CD8-positive, alpha-beta memory T cell (primary cell): ENCODE data around the gene TSNAXIP1. TPM values are rescaled to one million over a fixed set of nuclear protein-coding genes. Genes with fewer than 3 reads are reported as not detected.
A peak's percentile ranks its signal among the peaks of the same experiment; 100 is the strongest.

Experiments used
- CTCF ChIA-PET: fragments of 350-600 bp; sonication (Branson Sonifier 250); formaldehyde crosslinking; loops from one replicate; lab custom pipeline; 2021; ENCODE audit warnings: antibody characterized with exemption; lab: Charles Lee
- POLR2A ChIA-PET: fragments of 350-600 bp; sonication (Branson Sonifier 250); formaldehyde crosslinking; loops from one replicate; lab custom pipeline; 2021; ENCODE audit warnings: antibody characterized with exemption; lab: Charles Lee
- DNase-seq, 5 donors: peaks; one replicate each; pipeline versions ENCODE4 v3.0.0 to v3.0.0-alpha.2; 2020 to 2022; ENCODE audit warnings: mixed read lengths in 1 of 5
- H3K27ac ChIP-seq: one replicate; pipeline ENCODE4 v1.7.0; 2013; ENCODE audit warnings: low read depth, mild to moderate bottlenecking, low read length, moderate library complexity
- H3K27me3 ChIP-seq: 2 replicates; pipeline ENCODE4 v1.7.0; 2013; ENCODE audit warnings: low read length, mild to moderate bottlenecking; ENCODE audit not compliant: insufficient read depth, poor library complexity, severe bottlenecking
- H3K36me3 ChIP-seq: 2 replicates; pipeline ENCODE4 v1.7.0; 2013; ENCODE audit warnings: mild to moderate bottlenecking, low read length, moderate library complexity; ENCODE audit not compliant: insufficient read depth
- H3K4me1 ChIP-seq: 2 replicates; pipeline ENCODE4 v1.7.0; 2013; ENCODE audit warnings: mild to moderate bottlenecking, low read length, moderate library complexity; ENCODE audit not compliant: insufficient read depth
- H3K4me3 ChIP-seq: 2 replicates; pipeline ENCODE4 v1.7.0; 2013; ENCODE audit warnings: mild to moderate bottlenecking, low read length
- H3K9me3 ChIP-seq: 2 replicates; pipeline ENCODE4 v1.7.0; 2013; ENCODE audit warnings: mild to moderate bottlenecking, low read length
- H3K27ac Mint-ChIP-seq, 8 donors: one replicate each; pipeline ENCODE4 v1.8.0; 2020 to 2021; ENCODE audit warnings: mixed read lengths in 8 of 8, mild to moderate bottlenecking in 6 of 8, inconsistent platforms in 3 of 8, moderate library complexity in 3 of 8
- H3K27me3 Mint-ChIP-seq, 2 donors: one replicate each; pipeline ENCODE4 v1.8.0; 2020 to 2021; ENCODE audit warnings: mixed read lengths in 2 of 2, mild to moderate bottlenecking in 1 of 2, moderate library complexity in 1 of 2
- H3K36me3 Mint-ChIP-seq, 3 donors: one replicate each; pipeline ENCODE4 v1.8.0; 2020 to 2021; ENCODE audit warnings: mixed read lengths in 3 of 3, inconsistent platforms in 1 of 3, mild to moderate bottlenecking in 1 of 3
- H3K4me1 Mint-ChIP-seq, 3 donors: one replicate each; pipeline ENCODE4 v1.8.0; 2020 to 2021; ENCODE audit warnings: mixed read lengths in 3 of 3, inconsistent platforms in 1 of 3, mild to moderate bottlenecking in 1 of 3
- H3K4me3 Mint-ChIP-seq, 7 donors: one replicate each; pipeline ENCODE4 v1.8.0; 2020 to 2021; ENCODE audit warnings: mixed read lengths in 7 of 7, mild to moderate bottlenecking in 6 of 7, moderate library complexity in 4 of 7, inconsistent platforms in 2 of 7
- H3K9me3 Mint-ChIP-seq, 5 donors: one replicate each; pipeline ENCODE4 v1.8.0; 2020 to 2022; ENCODE audit warnings: mixed read lengths in 5 of 5, mild to moderate bottlenecking in 3 of 5, moderate library complexity in 2 of 5, inconsistent platforms in 1 of 5
- polyA plus RNA-seq: library from polyadenylated mRNA; unstranded; fragments of 300-500 nt; fragmentation: Illumina TruSeq; gene quantifications from one replicate; pipeline ENCODE4 v1.2.3, GENCODE V29; 2021
- total RNA-seq, 2 experiments: library from RNA; stranded (reverse); gene quantifications; one replicate each; pipeline ENCODE4 v1.2.3, GENCODE V29; 2021

The TSNAXIP1 gene
- total and polyA plus RNA-seq, 3 experiments from 2014 or later: 0.13 to 1.5 (median 1.2) TPM

DNA sequence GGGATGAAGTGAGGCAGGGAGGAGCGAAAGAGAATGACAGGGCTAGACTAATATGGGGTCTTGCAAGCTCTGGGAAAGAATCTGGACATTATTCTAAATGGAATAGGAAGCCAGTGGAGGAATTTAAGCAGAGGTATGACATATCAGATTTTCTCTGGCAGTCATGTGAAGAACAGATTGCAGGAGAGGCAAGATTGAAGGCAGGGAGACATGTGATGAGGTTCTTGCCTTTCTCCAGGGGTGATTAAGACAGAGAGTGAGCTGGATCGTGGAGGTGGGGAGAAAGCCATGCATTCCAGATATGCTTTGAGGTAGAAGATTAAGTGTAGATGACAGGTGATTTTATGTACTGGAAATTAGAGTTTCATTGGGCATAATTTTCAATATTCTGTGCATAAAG lies 31.1 kb downstream of the TSNAXIP1 start:
- Mint-ChIP-seq H3K4me1 (peaks cover 14 to 22% (median 18%) of the 10 kb centered on the region in 3 donors), H3K4me3 (peak overlapping the region in 1 of 7 donors; percentile 40), H3K27ac (peak overlapping the region in 1 of 8 donors; percentile 14), H3K36me3 (peaks cover 0 to 11% (median 0%) of the 10 kb centered on the region in 3 donors), H3K9me3 (no peaks in the 10 kb centered on the region), H3K27me3 (peaks cover 0 to 1% of the 10 kb centered on the region in 2 donors)
- ChIA-PET CTCF (interaction anchor here (1.7 kb wide), 1 partner anchor 21 kb away, joined by 7 read pairs; no protein-coding TSS in a partner anchor), POLR2A (interaction anchor here (0.6 kb wide), 1 partner anchor 34 kb away, joined by 4 read pairs; no protein-coding TSS in a partner anchor)
- H3K36me3 ChIP-seq: no peaks in the 10 kb centered on the region
- H3K4me1 ChIP-seq: peaks cover 17% of the 10 kb centered on the region
- no peak overlapping the region for H3K4me3 ChIP-seq
- no peak for DNase-seq
- H3K27ac ChIP-seq: no peak overlapping the region
- no peaks in the 10 kb centered on the region for H3K27me3 ChIP-seq
- H3K9me3 ChIP-seq: no peaks in the 10 kb centered on the region

DNA sequence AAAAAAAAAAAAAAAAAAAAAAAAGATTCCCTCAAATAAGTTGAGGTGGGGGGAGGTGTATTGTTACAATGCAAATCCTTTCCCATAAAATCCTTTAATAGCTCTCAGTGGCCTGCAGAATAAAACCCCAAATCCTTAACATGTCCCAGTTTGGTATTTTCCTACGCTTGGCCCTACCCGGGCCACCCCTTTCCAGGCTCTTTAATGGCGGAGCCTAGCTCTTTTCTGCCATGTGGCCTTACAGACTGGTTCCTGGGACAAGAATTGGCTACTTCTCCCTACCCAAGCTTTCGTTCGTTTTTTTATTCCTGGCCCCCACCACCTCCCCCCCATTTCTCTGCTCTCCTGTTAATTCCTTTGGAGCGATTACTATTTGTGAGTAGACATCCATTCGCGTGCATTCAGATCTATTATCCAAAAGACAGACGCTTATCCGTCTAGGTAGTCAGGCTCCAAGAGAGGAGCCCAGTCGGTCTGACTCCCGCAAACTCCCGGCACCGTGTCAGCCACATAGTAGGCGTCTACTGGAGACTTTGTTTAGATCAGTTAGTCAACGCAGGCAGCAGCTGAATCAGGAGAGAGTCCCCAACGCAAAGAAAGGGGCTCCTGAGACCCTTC lies 34.6 kb downstream of the TSNAXIP1 start:
- Mint-ChIP-seq H3K36me3 (peaks cover 0 to 23% (median 0%) of the 10 kb centered on the region in 3 donors), H3K9me3 (no peaks in the 10 kb centered on the region), H3K4me3 (peak overlapping the region; percentile 26 to 99 (median 96)), H3K27ac (peak overlapping the region; percentile 75 to 99 (median 98)), H3K27me3 (no peaks in the 10 kb centered on the region), H3K4me1 (peaks cover 33 to 43% (median 39%) of the 10 kb centered on the region in 3 donors)
- DNase-seq: no peak
- no peaks in the 10 kb centered on the region for H3K27me3 ChIP-seq
- ChIA-PET CTCF (interaction anchor here (1.0 to 3.2 kb wide), 5 partner anchors 24 to 42 kb away, joined by 3 to 20 read pairs (median 4); no protein-coding TSS in a partner anchor), POLR2A (no interaction called here)
- H3K36me3 ChIP-seq: no peaks in the 10 kb centered on the region
- no peaks in the 10 kb centered on the region for H3K9me3 ChIP-seq
- H3K4me3 ChIP-seq: peak overlapping the region; percentile 99
- peaks cover 41% of the 10 kb centered on the region for H3K4me1 ChIP-seq
- H3K27ac ChIP-seq: peak overlapping the region; percentile 90

DNA sequence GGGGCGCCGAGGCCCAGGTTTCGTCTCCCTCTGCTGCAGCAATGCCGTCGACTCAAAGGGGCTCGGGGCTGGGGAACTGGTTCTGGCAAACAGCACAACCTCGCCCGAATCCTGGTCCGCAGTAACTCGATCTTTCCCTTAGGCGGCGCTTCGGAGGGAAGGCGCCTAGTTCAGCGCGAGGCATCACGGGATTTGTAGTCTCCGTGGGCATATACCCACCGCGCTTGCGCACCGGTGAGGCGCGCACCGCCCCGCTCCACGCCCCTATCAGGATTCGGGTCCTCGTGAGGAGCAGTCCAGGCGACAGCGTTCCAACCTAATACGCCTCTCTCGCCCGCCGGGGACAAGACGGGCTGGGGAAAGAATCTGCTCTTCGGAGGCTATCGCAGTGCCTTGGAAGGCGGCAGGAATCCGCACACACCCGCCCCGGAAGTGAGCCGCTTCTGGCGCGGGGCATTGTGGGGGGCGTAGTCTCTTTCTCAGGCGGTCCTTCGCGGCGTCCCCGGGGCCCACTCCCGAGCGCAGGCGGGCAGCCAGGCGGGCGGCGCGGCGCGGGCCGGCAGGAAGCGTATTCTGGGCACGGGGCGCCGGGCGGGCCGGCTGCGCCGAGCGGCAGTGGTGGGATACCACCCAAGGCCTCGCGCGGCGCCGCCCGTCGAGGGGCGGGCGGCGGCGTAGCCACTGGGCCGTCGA lies 35.3 kb downstream of the TSNAXIP1 start, which contains the start of gene THAP11:
Gene THAP11 (plus strand): TSS at position 505 of the 693 bp plus-strand sequence. CDS start 235 bp downstream, outside the sequence.
- Mint-ChIP-seq H3K36me3 (peaks cover 0 to 24% (median 0%) of the 10 kb centered on the region in 3 donors), H3K9me3 (no peaks in the 10 kb centered on the region), H3K4me1 (peaks cover 33 to 43% (median 39%) of the 10 kb centered on the region in 3 donors), H3K27ac (peak within 1 kb of the TSS; percentile 95 to 99 (median 98)), H3K4me3 (peak within 1 kb of the TSS; percentile 94 to 99 (median 96)), H3K27me3 (no peaks in the 10 kb centered on the region)
- H3K4me3 ChIP-seq: peak within 1 kb of the TSS; percentile 99
- CTCF ChIA-PET: interaction anchor here (1.0 to 3.2 kb wide), 4 partner anchors 23 to 32 kb away, joined by 3 to 20 read pairs (median 5); no protein-coding TSS in a partner anchor
- peak within 1 kb of the TSS; percentile 90 for H3K27ac ChIP-seq
- H3K36me3 ChIP-seq: no peaks in the 10 kb centered on the region
- peak; percentile 89 to 97 (median 95) for DNase-seq
- no peaks in the 10 kb centered on the region for H3K27me3 ChIP-seq
- peaks cover 41% of the 10 kb centered on the region for H3K4me1 ChIP-seq
- H3K9me3 ChIP-seq: no peaks in the 10 kb centered on the region
- POLR2A ChIA-PET: interaction anchor here (1.7 to 2.1 kb wide), 2 partner anchors 25 to 94 kb away, joined by 5 to 12 read pairs; partner anchors contain the start of gene PSMB10

DNA sequence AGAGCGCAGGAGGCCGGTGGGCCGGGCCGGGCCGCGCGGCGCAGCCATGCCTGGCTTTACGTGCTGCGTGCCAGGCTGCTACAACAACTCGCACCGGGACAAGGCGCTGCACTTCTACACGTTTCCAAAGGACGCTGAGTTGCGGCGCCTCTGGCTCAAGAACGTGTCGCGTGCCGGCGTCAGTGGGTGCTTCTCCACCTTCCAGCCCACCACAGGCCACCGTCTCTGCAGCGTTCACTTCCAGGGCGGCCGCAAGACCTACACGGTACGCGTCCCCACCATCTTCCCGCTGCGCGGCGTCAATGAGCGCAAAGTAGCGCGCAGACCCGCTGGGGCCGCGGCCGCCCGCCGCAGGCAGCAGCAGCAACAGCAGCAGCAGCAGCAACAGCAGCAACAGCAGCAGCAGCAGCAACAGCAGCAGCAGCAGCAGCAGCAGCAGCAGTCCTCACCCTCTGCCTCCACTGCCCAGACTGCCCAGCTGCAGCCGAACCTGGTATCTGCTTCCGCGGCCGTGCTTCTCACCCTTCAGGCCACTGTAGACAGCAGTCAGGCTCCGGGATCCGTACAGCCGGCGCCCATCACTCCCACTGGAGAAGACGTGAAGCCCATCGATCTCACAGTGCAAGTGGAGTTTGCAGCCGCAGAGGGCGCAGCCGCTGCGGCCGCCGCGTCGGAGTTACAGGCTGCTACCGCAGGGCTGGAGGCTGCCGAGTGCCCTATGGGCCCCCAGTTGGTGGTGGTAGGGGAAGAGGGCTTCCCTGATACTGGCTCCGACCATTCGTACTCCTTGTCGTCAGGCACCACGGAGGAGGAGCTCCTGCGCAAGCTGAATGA lies 36.0 kb downstream of the TSNAXIP1 start:
- CTCF ChIA-PET: interaction anchor here (0.8 to 1.7 kb wide), 5 partner anchors 9 to 72 kb away, joined by 3 to 7 read pairs (median 3); no protein-coding TSS in a partner anchor
- Mint-ChIP-seq H3K9me3 (no peaks in the 10 kb centered on the region), H3K27me3 (no peaks in the 10 kb centered on the region), H3K36me3 (peaks cover 0 to 24% (median 0%) of the 10 kb centered on the region in 3 donors), H3K4me1 (peaks cover 36 to 47% (median 44%) of the 10 kb centered on the region in 3 donors), H3K27ac (peak overlapping the region; percentile 91 to 99 (median 96)), H3K4me3 (peak overlapping the region; percentile 90 to 98 (median 94))
- Histone ChIP-seq H3K27ac (peak overlapping the region; percentile 90), H3K9me3 (no peaks in the 10 kb centered on the region), H3K4me1 (peaks cover 46% of the 10 kb centered on the region), H3K4me3 (peak overlapping the region; percentile 99), H3K27me3 (no peaks in the 10 kb centered on the region), H3K36me3 (no peaks in the 10 kb centered on the region)
- DNase-seq: peak; percentile 48 to 82 (median 73)
- POLR2A ChIA-PET: interaction anchor here (0.9 to 2.1 kb wide), 5 partner anchors 26 to 280 kb away, joined by 4 to 12 read pairs (median 5); partner anchors contain the start of genes EDC4, PSMB10, RANBP10 and TSNAXIP1

DNA sequence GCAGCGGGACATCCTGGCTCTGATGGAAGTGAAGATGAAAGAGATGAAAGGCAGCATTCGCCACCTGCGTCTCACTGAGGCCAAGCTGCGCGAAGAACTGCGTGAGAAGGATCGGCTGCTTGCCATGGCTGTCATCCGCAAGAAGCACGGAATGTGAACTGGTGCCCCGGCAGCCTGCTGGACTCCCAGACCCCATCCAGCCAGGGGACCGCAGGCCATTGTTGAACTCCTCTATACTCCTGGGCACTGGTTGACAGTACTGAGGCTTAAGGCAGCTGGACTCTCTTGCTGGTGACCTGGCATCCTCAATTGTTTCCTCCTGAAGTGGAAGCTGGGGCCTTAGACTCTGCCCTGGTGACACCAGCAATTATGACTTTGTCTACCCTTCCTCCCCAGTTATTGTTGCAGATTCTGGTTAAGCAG lies 36.7 kb downstream of the TSNAXIP1 start:
- Mint-ChIP-seq H3K9me3 (no peaks in the 10 kb centered on the region), H3K4me1 (peaks cover 40 to 52% (median 50%) of the 10 kb centered on the region in 3 donors), H3K27me3 (no peaks in the 10 kb centered on the region), H3K27ac (peak overlapping the region; percentile 91 to 99 (median 96)), H3K36me3 (peaks cover 0 to 24% (median 0%) of the 10 kb centered on the region in 3 donors), H3K4me3 (peak overlapping the region; percentile 90 to 98 (median 94))
- H3K4me1 ChIP-seq: peaks cover 52% of the 10 kb centered on the region
- no peaks in the 10 kb centered on the region for H3K36me3 ChIP-seq
- no peak for DNase-seq
- H3K27ac ChIP-seq: peak overlapping the region; percentile 54
- H3K9me3 ChIP-seq: no peaks in the 10 kb centered on the region
- POLR2A ChIA-PET: interaction anchor here (0.9 to 2.1 kb wide), 5 partner anchors 26 to 280 kb away, joined by 4 to 12 read pairs (median 5); partner anchors contain the start of genes EDC4, PSMB10, RANBP10 and TSNAXIP1
- H3K27me3 ChIP-seq: no peaks in the 10 kb centered on the region
- H3K4me3 ChIP-seq: peak overlapping the region; percentile 99
- CTCF ChIA-PET: interaction anchor here (0.8 to 1.7 kb wide), 5 partner anchors 9 to 72 kb away, joined by 3 to 7 read pairs (median 3); no protein-coding TSS in a partner anchor

DNA sequence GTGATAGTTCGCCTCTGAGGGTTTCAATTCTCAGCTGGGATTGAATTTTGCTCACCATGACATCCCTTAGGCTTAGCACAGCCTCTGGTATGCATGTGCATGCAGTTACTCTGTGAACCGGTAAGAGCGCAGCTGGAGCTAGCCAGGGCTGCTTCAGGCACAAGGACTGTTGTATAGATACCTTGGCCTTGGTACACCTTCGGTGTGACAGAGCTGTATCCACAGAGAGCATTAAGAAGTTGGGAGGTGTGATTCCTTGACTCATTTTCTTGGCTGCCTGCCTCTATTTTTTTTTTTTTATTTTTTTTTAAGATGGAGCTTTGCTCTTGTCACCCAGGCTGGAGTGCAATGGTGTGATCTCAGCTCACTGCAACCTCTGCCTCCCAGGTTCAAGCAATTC lies 37.8 kb downstream of the TSNAXIP1 start:
- Histone ChIP-seq H3K4me1 (peaks cover 58% of the 10 kb centered on the region), H3K4me3 (peak overlapping the region; percentile 46), H3K27ac (no peak overlapping the region), H3K27me3 (no peaks in the 10 kb centered on the region), H3K36me3 (no peaks in the 10 kb centered on the region), H3K9me3 (no peaks in the 10 kb centered on the region)
- peak overlapping the region; percentile 23 to 99 (median 86) for H3K27ac Mint-ChIP-seq
- H3K36me3 Mint-ChIP-seq: peaks cover 0 to 24% (median 0%) of the 10 kb centered on the region in 3 donors
- DNase-seq: no peak
- no peaks in the 10 kb centered on the region for H3K27me3 Mint-ChIP-seq
- ChIA-PET CTCF (interaction anchor here (0.8 to 3.2 kb wide), 7 partner anchors 10 to 323 kb away, joined by 3 to 23 read pairs (median 6); partner anchors contain the start of genes RANBP10 and TSNAXIP1), POLR2A (interaction anchor here (1.0 to 3.1 kb wide), 5 partner anchors 11 to 91 kb away, joined by 3 to 12 read pairs (median 5); partner anchors contain the start of genes EDC4, PSMB10, RANBP10 and TSNAXIP1)
- H3K4me3 Mint-ChIP-seq: peak overlapping the region; percentile 57 to 98 (median 87)
- H3K9me3 Mint-ChIP-seq: no peaks in the 10 kb centered on the region
- H3K4me1 Mint-ChIP-seq: peaks cover 43 to 58% (median 57%) of the 10 kb centered on the region in 3 donors
